Esophagus muscularis mucosa (tissue), 4 donors: ENCODE measurements around the gene TMEM209. TPM values are rescaled to one million over a fixed set of nuclear protein-coding genes. Genes with fewer than 3 reads are reported as not detected.
"Not testable (repeated sequence)": the region's sequence is repeated elsewhere in the genome, so short reads cannot be mapped to it uniquely, and the experiment has no call there.

Experiments
- DNase-seq: peaks from one replicate; pipeline ENCODE4 v3.0.0-alpha.2; 2017; ENCODE audit errors: extremely low spot score
- H3K27ac ChIP-seq, 4 donors: fragments of 200-600 bp; sonication (generic); replicated peaks in 1 of 4; 1 replicate in 3 of 4; 2 replicates in 1 of 4; pipeline ENCODE4 v1.5.1; 2016 to 2019; ENCODE audit warnings: mild to moderate bottlenecking in 1 of 4
- H3K27me3 ChIP-seq, 4 donors: fragments of 200-600 bp; sonication (generic); one replicate each; pipeline versions ENCODE4 v1.5.1 to v1.6.0; 2016 to 2019
- H3K36me3 ChIP-seq, 4 donors: fragments of 200-600 bp; sonication (generic); one replicate each; pipeline ENCODE4 v1.5.1; 2016 to 2019
- H3K4me1 ChIP-seq, 4 donors: fragments of 200-600 bp; sonication (generic); one replicate each; pipeline ENCODE4 v1.5.1; 2016 to 2019
- H3K4me3 ChIP-seq, 4 donors: fragments of 200-600 bp; sonication (generic); 1 replicate in 2 of 4; 2 replicates in 2 of 4; pipeline ENCODE4 v1.5.1; 2016 to 2019; ENCODE audit warnings: mild to moderate bottlenecking in 4 of 4, moderate library complexity in 1 of 4
- H3K9me3 ChIP-seq, 4 donors: fragments of 200-600 bp; sonication (generic); 1 replicate in 3 of 4; 2 replicates in 1 of 4; pipeline ENCODE4 v1.5.1; 2016 to 2019
- EP300 ChIP-seq: sonication (generic); formaldehyde crosslinking; IDR thresholded peaks from one replicate; pipeline ENCODE4 v1.6.1; 2017; ENCODE audit warnings: antibody characterized with exemption
- POLR2A ChIP-seq: fragments of 450-650 bp; IDR thresholded peaks from one replicate; pipeline ENCODE4 v1.6.1; 2017; ENCODE audit warnings: antibody characterized with exemption, moderate library complexity, mild to moderate bottlenecking, low read depth
- POLR2AphosphoS5 ChIP-seq, 2 donors: sonication (generic); formaldehyde crosslinking; IDR thresholded peaks; one replicate each; pipeline ENCODE4 v1.6.1; 2017; ENCODE audit warnings: antibody characterized with exemption in 2 of 2
- WGBS: methylation state at CpG from one replicate; pipeline ENCODE4 v1.1.5; 2018; 5-methylcytosine and 5-hydroxymethylcytosine counted together
- intact Hi-C: fragments of 100-400 bp; cut with DNase I; formaldehyde crosslinking; loops from one replicate; pipeline ENCODE4 v1.15.1; 2023
- total RNA-seq, 4 donors: library from RNA; depleted of rRNA; stranded (reverse); fragments of >200 nt; gene quantifications; one replicate each; pipeline versions ENCODE4 v1.1.0 to v1.2.1, GENCODE V29; 2016
- TF ChIP-seq, protein P1 (sequence below), 3 experiments: fragments of 200-600 bp in 2 of 3; fragments of 450-650 bp in 1 of 3; sonication (generic) in 2 of 3; IDR thresholded peaks; one replicate each; pipeline ENCODE4 v1.5.1; 2017 to 2019; ENCODE audit warnings: antibody characterized with exemption in 3 of 3, mild to moderate bottlenecking in 2 of 3, moderate library complexity in 1 of 3

The TMEM209 gene
- total RNA-seq, 4 donors from 2014 or later, result 6.8 to 8.7 (median 8.0) TPM

- 69% methylated on average over 7 of the region's 7 CpGs for WGBS
- TF ChIP-seq POLR2A, result no peak
- TF ChIP-seq, protein P1, sequence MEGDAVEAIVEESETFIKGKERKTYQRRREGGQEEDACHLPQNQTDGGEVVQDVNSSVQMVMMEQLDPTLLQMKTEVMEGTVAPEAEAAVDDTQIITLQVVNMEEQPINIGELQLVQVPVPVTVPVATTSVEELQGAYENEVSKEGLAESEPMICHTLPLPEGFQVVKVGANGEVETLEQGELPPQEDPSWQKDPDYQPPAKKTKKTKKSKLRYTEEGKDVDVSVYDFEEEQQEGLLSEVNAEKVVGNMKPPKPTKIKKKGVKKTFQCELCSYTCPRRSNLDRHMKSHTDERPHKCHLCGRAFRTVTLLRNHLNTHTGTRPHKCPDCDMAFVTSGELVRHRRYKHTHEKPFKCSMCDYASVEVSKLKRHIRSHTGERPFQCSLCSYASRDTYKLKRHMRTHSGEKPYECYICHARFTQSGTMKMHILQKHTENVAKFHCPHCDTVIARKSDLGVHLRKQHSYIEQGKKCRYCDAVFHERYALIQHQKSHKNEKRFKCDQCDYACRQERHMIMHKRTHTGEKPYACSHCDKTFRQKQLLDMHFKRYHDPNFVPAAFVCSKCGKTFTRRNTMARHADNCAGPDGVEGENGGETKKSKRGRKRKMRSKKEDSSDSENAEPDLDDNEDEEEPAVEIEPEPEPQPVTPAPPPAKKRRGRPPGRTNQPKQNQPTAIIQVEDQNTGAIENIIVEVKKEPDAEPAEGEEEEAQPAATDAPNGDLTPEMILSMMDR (IDR thresholded peaks at IDR 0.05), result no peak
- TF ChIP-seq EP300, result no peak
- no peak for TF ChIP-seq POLR2AphosphoS5 (IDR thresholded peaks at IDR 0.05)
- Histone ChIP-seq H3K36me3 (no peaks in the 10 kb centered on the region), H3K27ac (no peak overlapping the region), H3K27me3 (no peaks in the 10 kb centered on the region), H3K4me3 (no peak overlapping the region), H3K4me1 (peaks cover 4 to 26% (median 15%) of the 10 kb centered on the region in 4 donors), H3K9me3 (no peaks in the 10 kb centered on the region)
- DNase-seq, result no peak
- intact Hi-C loops, result no loop called here
These were observed 23.8 kb upstream of the TMEM209 start for GRCh38 chr7:130228840-130229502.

GRCh38 chr7:130227883-130228575 lies 22.8 kb upstream of the TMEM209 start:
- no peak overlapping the region for H3K4me3 ChIP-seq
- H3K27ac ChIP-seq, result peak overlapping the region in 2 of 4 donors; percentile 6 to 14
- intact Hi-C loops, result no loop called here
- H3K9me3 ChIP-seq, result no peaks in the 10 kb centered on the region
- H3K4me1 ChIP-seq, result peaks cover 4 to 26% (median 15%) of the 10 kb centered on the region in 4 donors
- WGBS, result 22% methylated on average over 1 of the region's 1 CpG
- TF ChIP-seq POLR2A (no peak), EP300 (no peak), POLR2AphosphoS5 (IDR thresholded peaks at IDR 0.05) (no peak)
- TF ChIP-seq, protein P1 (IDR thresholded peaks at IDR 0.05), result no peak
- no peaks in the 10 kb centered on the region for H3K27me3 ChIP-seq
- H3K36me3 ChIP-seq, result no peaks in the 10 kb centered on the region
- DNase-seq, result no peak

DNA sequence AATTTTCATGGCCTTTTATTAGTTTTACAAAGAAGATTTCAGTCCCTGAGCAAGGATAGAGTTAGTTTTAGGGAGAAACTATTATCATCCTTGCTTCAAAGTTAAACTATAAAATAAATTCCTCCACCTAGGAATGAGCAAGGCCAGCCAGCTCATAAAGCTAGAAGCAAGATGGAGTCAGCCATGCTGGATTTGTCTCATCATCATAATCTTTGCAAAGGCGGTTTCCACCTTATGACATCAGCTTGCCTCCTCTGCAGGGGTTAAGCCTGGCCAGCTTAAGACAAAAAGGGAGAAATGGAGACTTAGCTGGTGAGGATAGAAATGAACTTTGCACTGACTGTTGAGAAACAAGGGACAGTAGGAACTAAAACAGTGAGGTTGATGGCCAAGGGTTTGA lies 21.1 kb upstream of the TMEM209 start:
- no peak for DNase-seq
- no peaks in the 10 kb centered on the region for H3K27me3 ChIP-seq
- peaks cover 4 to 18% (median 15%) of the 10 kb centered on the region in 4 donors for H3K4me1 ChIP-seq
- intact Hi-C loops, result no loop called here
- 86% methylated on average over 1 of the region's 1 CpG for WGBS
- no peaks in the 10 kb centered on the region for H3K36me3 ChIP-seq
- no peak for TF ChIP-seq POLR2AphosphoS5 (IDR thresholded peaks at IDR 0.05)
- TF ChIP-seq EP300, result no peak
- no peak overlapping the region for H3K27ac ChIP-seq
- H3K4me3 ChIP-seq, result no peak overlapping the region
- no peaks in the 10 kb centered on the region for H3K9me3 ChIP-seq

- DNase-seq, H3K9me3 ChIP-seq, H3K27me3 ChIP-seq, H3K4me3 ChIP-seq, H3K36me3 ChIP-seq, H3K27ac ChIP-seq, intact Hi-C loops: not testable (repeated sequence)
- WGBS, result 73% methylated on average over 3 of the region's 3 CpGs
- H3K4me1 ChIP-seq, result peaks cover 4 to 18% (median 15%) of the 10 kb centered on the region in 4 donors
These were observed 19.7 kb upstream of the TMEM209 start for GRCh38 chr7:130224923-130225322.

DNA sequence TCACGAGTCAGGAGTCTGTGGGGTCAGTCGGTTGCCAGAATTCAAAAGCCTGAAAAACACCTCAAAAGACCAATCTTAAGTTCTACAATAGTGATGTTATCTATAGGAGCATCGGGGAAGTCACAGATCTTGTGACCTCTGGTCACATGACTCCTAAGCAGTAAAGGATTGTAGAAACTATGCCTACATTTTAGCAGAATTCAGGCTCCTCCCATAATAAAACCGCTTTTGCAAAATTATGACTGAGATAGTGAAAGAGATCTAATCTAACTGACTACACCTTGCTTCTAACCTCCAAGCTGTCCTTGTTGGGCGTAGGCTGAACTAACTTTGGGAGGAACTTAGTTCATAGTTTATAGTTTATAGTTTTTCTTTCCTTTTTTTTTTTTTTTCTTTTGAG lies 19.0 kb upstream of the TMEM209 start:
- H3K27me3 ChIP-seq, result no peaks in the 10 kb centered on the region
- no peaks in the 10 kb centered on the region for H3K9me3 ChIP-seq
- TF ChIP-seq EP300 (no peak), POLR2A (no peak), POLR2AphosphoS5 (IDR thresholded peaks at IDR 0.05) (no peak)
- TF ChIP-seq, protein P1 (IDR thresholded peaks at IDR 0.05), result no peak
- no peak overlapping the region for H3K4me3 ChIP-seq
- 91% methylated on average over 5 of the region's 5 CpGs for WGBS
- H3K27ac ChIP-seq, result no peak overlapping the region
- no peaks in the 10 kb centered on the region for H3K36me3 ChIP-seq
- no peak for DNase-seq
- H3K4me1 ChIP-seq, result peaks cover 4 to 17% (median 15%) of the 10 kb centered on the region in 4 donors
- intact Hi-C loops, result no loop called here
